Measurements from ENCODE around the gene TULP1. TPM values are rescaled to one million over a fixed set of nuclear protein-coding genes. Genes with fewer than 3 reads are reported as not detected.
"Not testable (repeated sequence)": the region's sequence is repeated elsewhere in the genome, so short reads cannot be mapped to it uniquely, and the experiment has no call there.

Gene TULP1
- total and polyA plus RNA-seq, 5 donors, result 0.29 to 0.54 (median 0.34) TPM; not detected in 2

DNA sequence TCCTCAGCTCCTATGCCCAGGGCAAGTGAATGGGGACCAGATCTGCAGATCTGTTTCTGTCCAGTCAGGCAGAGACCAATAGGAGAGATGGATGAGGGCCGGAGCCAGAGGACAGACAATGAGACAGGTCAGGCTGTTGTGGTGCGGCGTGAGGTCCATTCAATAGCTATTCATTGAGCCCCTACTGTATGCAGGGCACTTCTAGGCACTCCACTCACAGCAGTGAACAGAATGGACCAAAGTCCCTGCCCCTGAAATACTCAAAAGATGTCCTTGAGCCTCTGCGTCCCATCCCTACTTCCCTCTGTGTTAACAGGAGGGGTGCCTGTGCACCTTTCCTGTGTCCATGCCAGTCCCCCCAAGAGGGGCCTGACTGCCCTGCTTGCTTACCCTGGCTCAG, 8.5 kb upstream of the TULP1 start:
- Histone ChIP-seq H3K9me3 (ENCODE audit: control insufficient read depth, low read length) (no peaks in the 10 kb centered on the region), H3K27ac (ENCODE audit: low read length) (no peak overlapping the region), H3K27me3 (ENCODE audit: control insufficient read depth, insufficient read depth) (no peaks in the 10 kb centered on the region), H3K4me3 (ENCODE audit: low read length) (no peak overlapping the region), H3K4me1 (ENCODE audit: control insufficient read depth, insufficient read depth, low read length) (no peaks in the 10 kb centered on the region)
- DNase-seq (no peak), ATAC-seq (no peak)
- intact Hi-C loops (cut with DNase I), result loop anchor here in 1 of 4 donors (5.0 kb wide), 2 partner anchors 216 to 236 kb away; partner anchors contain the start of gene ARMC12
- 84% methylated on average over 4 of the region's 4 CpGs for WGBS

DNA sequence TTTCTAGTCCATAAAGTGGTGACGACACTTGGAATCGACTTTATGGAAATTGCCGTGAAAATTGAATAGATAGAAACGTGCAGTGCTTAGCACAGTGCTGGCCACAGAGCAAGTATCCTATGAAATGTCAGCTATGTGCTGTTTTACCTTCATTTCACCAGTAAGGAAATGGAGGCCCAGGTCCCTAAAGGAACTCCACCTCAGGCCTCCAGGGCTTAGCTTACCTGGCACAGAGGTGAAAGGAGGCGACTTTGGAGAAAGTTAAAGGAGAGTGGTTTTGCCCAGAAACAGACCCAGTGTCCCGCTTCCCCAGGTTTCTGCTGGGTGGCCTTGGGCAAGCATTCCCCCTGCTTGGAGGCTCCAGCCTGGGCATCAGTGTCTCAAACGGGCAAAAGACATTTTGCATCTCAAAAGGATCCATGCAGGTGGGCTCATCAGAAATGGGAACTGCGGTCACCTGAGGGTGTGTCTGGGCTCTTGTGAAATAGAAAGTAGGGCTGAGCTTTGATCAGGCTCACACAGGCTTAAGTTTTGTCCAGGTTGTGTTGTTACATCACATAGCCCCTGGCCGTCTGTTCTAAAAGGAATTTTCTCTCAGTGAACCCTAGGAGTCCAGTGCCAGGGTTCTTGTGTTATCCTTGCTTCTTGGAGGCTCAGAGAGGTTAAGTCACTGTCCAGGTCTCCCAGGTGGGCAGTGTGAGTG, 6.8 kb upstream of the TULP1 start:
- H3K27me3 ChIP-seq (ENCODE audit: control insufficient read depth, insufficient read depth), result no peaks in the 10 kb centered on the region
- no peak overlapping the region for H3K4me3 ChIP-seq (ENCODE audit: low read length)
- no peak overlapping the region for H3K27ac ChIP-seq (ENCODE audit: low read length)
- intact Hi-C loops (cut with DNase I), result loop anchor here in 1 of 4 donors (5.0 kb wide), 2 partner anchors 218 to 238 kb away; partner anchors contain the start of gene ARMC12
- ATAC-seq (no peak), DNase-seq (no peak)
- no peaks in the 10 kb centered on the region for H3K4me1 ChIP-seq (ENCODE audit: control insufficient read depth, insufficient read depth, low read length)
- no peaks in the 10 kb centered on the region for H3K9me3 ChIP-seq (ENCODE audit: control insufficient read depth, low read length)
- 85% methylated on average over 9 of the region's 9 CpGs for WGBS

DNA sequence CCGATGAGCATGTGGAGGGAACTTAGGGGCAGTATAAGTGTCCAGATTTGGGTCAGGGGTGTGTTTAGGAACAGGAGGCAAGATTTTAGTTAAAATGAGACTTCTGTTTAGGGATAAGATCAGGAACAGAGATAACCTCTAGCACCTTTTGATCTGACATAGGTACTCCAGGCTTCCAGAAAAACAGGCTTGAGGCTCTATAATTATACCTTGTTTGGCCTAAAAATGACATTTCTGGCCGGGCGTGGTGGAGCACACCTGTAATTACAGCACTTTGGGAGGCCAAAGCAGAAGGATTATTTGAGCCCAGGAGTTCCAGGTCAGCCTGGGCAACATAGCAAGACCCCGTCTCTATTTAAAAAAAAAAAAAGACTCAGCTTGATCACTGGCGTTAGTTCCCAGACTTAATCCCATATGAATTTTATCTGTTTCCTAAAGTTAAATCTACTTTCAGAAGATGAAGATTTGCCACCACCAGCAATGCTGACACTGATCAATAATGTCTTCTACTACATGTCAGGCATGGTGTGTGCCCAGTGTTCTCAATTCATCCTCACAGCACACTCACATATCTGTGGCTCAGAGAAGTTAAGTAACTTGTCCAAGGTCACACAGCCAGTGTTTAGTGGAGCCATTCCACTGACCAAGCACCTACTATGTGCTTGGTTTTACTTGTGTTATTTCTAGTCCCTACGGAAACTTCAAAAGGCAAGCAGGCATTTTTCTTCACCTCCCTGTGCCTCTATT, 6.0 kb upstream of the TULP1 start:
- Histone ChIP-seq H3K9me3 (ENCODE audit: control insufficient read depth, low read length) (no peaks in the 10 kb centered on the region), H3K27ac (ENCODE audit: low read length) (no peak overlapping the region), H3K4me3 (ENCODE audit: low read length) (no peak overlapping the region), H3K4me1 (ENCODE audit: control insufficient read depth, insufficient read depth, low read length) (no peaks in the 10 kb centered on the region), H3K27me3 (ENCODE audit: control insufficient read depth, insufficient read depth) (no peaks in the 10 kb centered on the region)
- no peak for ATAC-seq
- no peak for DNase-seq
- intact Hi-C loops (cut with DNase I), result no loop called here
- 93% methylated on average over 6 of the region's 6 CpGs for WGBS

GRCh38 chr6:35517978-35518377, 5.3 kb upstream of the TULP1 start:
- H3K27me3 ChIP-seq (ENCODE audit: control insufficient read depth, insufficient read depth); H3K4me1 ChIP-seq (ENCODE audit: control insufficient read depth, insufficient read depth, low read length); H3K4me3 ChIP-seq (ENCODE audit: low read length); intact Hi-C loops (cut with DNase I); H3K27ac ChIP-seq (ENCODE audit: low read length); ATAC-seq; DNase-seq; H3K9me3 ChIP-seq (ENCODE audit: control insufficient read depth, low read length): not testable (repeated sequence)
- WGBS, result 80% methylated on average over 7 of the region's 7 CpGs

- Histone ChIP-seq H3K4me1 (ENCODE audit: control insufficient read depth, insufficient read depth, low read length) (no peaks in the 10 kb centered on the region), H3K4me3 (ENCODE audit: low read length) (no peak overlapping the region), H3K27ac (ENCODE audit: low read length) (no peak overlapping the region), H3K9me3 (ENCODE audit: control insufficient read depth, low read length) (no peaks in the 10 kb centered on the region), H3K27me3 (ENCODE audit: control insufficient read depth, insufficient read depth) (no peaks in the 10 kb centered on the region)
- WGBS, result 78% methylated on average over 6 of the region's 6 CpGs
- DNase-seq, result no peak
- intact Hi-C loops (cut with DNase I), result no loop called here
- ATAC-seq, result no peak
Observed at GRCh38 chr6:35516712-35517111, 4.0 kb upstream of the TULP1 start.

DNA sequence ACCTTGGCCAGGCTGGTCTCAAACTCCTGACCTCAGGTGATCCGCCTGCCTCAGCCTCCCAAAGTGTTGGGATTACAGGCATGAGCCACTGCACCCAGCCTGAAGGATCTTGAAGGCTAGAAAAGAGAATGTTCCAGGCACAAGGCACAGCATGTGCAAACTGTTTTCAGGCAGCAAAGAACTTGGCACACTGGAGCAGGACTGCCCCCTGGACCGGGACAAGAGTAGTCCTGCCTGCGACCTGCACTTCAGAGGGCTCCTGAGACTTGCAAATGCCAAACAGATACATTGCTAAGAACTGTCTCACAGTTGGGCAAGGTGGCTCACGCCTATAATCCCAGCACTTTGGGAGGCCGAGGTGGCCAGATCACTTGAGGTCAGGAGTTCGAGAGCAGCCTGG, 3.2 kb upstream of the TULP1 start:
- H3K9me3 ChIP-seq (ENCODE audit: control insufficient read depth, low read length); H3K27ac ChIP-seq (ENCODE audit: low read length); intact Hi-C loops (cut with DNase I); H3K4me3 ChIP-seq (ENCODE audit: low read length); H3K27me3 ChIP-seq (ENCODE audit: control insufficient read depth, insufficient read depth); ATAC-seq; DNase-seq; H3K4me1 ChIP-seq (ENCODE audit: control insufficient read depth, insufficient read depth, low read length): not testable (repeated sequence)
- WGBS, result 81% methylated on average over 6 of the region's 6 CpGs

DNA sequence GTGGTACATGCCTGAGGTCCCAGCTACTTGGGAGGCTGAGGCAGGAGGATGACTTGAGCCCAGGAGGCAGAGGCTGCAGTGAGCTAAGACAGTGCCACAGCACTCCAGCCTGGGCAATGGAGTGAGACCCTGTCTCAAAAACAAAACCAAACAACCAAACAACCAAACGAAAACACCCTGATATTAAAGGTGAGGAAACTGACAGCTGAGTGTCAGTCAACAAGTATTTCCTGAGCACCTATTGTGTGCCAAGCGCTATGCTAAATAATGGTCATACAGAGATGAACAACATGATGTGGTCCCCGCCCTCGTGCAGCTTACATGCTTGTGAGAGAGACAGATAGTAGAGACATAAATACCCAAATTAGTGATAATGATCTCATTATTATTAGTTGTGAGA, 1.9 kb upstream of the TULP1 start:
- H3K27ac ChIP-seq (ENCODE audit: low read length), result no peak overlapping the region
- intact Hi-C loops (cut with DNase I), result no loop called here
- no peaks in the 10 kb centered on the region for H3K27me3 ChIP-seq (ENCODE audit: control insufficient read depth, insufficient read depth)
- H3K4me1 ChIP-seq (ENCODE audit: control insufficient read depth, insufficient read depth, low read length), result no peaks in the 10 kb centered on the region
- no peak overlapping the region for H3K4me3 ChIP-seq (ENCODE audit: low read length)
- no peaks in the 10 kb centered on the region for H3K9me3 ChIP-seq (ENCODE audit: control insufficient read depth, low read length)
- ATAC-seq (no peak), DNase-seq (no peak)
- 83% methylated on average over 4 of the region's 4 CpGs for WGBS

GRCh38 chr6:35512006-35512405, 690 bp downstream of the TULP1 start:
- ATAC-seq, result peak; percentile 18 to 44
- Histone ChIP-seq H3K9me3 (ENCODE audit: control insufficient read depth, low read length) (no peaks in the 10 kb centered on the region), H3K4me1 (ENCODE audit: control insufficient read depth, insufficient read depth, low read length) (no peaks in the 10 kb centered on the region), H3K27me3 (ENCODE audit: control insufficient read depth, insufficient read depth) (no peaks in the 10 kb centered on the region), H3K4me3 (ENCODE audit: low read length) (peak overlapping the region; percentile 43), H3K27ac (ENCODE audit: low read length) (no peak overlapping the region)
- intact Hi-C loops (cut with DNase I), result no loop called here
- DNase-seq, result no peak
- WGBS, result 4% methylated on average over 26 of the region's 26 CpGs

DNA sequence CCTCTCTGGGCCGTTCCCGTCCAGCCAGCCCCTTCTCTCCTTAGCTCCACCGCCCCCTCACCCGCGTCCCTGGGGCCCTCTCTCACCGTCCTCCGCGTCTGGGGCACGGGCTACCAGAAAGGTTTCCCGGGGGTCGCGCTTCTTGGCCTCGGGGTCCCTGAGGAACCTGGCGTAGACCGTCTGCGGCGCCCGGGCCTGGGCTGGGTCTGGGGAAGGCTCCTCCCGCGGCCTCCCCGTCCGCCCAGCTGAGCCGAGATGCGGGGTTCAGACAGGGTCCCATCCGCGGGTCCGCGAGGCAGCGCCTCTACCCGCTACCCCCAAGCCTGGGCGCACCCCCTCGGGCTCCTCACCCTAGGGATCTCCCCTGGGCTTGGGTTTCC, 1.1 kb downstream of the TULP1 start:
- intact Hi-C loops (cut with DNase I), result no loop called here
- Histone ChIP-seq H3K4me1 (ENCODE audit: control insufficient read depth, insufficient read depth, low read length) (no peaks in the 10 kb centered on the region), H3K4me3 (ENCODE audit: low read length) (peak overlapping the region; percentile 43), H3K27me3 (ENCODE audit: control insufficient read depth, insufficient read depth) (no peaks in the 10 kb centered on the region), H3K9me3 (ENCODE audit: control insufficient read depth, low read length) (no peaks in the 10 kb centered on the region), H3K27ac (ENCODE audit: low read length) (no peak overlapping the region)
- ATAC-seq (peak; percentile 23 to 36), DNase-seq (no peak)
- 13% methylated on average over 32 of the region's 32 CpGs for WGBS

DNA sequence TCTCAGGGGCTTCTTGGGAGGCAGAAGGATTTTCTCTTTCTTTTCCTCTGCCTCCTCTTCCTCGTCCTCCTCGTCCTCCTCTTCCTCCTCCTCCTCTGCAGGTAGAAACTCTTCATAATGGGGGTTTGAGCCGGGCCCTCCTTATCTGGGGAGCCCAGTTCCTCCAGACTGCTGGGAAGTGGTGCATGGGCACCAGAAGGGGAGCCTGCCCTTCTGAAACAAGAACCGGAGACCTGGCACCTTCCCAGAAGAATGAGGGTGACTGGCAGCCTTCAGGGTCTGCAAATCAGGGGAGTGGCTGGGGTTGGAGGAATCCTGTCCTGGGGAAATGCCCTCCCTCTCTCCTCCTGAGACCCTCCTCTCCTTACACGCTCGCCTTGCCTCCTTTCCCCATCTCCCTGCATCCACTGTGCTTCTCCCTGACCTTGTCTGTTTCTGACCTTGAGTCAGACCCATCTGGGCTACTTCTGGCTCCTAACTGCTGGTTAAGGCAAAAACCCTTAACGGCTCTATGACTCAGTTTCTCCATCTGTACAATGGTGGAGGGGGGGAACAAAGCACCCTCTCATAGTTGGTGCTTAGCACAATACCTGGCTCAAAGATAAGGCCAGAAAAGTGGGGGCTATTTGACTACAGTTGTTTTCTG, 1.7 kb downstream of the TULP1 start:
- WGBS, result 70% methylated on average over 7 of the region's 7 CpGs
- DNase-seq (no peak), ATAC-seq (no peak)
- H3K4me1 ChIP-seq (ENCODE audit: control insufficient read depth, insufficient read depth, low read length), result no peaks in the 10 kb centered on the region
- no peaks in the 10 kb centered on the region for H3K9me3 ChIP-seq (ENCODE audit: control insufficient read depth, low read length)
- H3K4me3 ChIP-seq (ENCODE audit: low read length), result no peak overlapping the region
- intact Hi-C loops (cut with DNase I), result no loop called here
- H3K27ac ChIP-seq (ENCODE audit: low read length), result no peak overlapping the region
- H3K27me3 ChIP-seq (ENCODE audit: control insufficient read depth, insufficient read depth), result no peaks in the 10 kb centered on the region

GRCh38 chr6:35508542-35508941, 4.2 kb downstream of the TULP1 start:
- no peaks in the 10 kb centered on the region for H3K9me3 ChIP-seq (ENCODE audit: control insufficient read depth, low read length)
- H3K27ac ChIP-seq (ENCODE audit: low read length), result no peak overlapping the region
- H3K27me3 ChIP-seq (ENCODE audit: control insufficient read depth, insufficient read depth), result no peaks in the 10 kb centered on the region
- no peak for DNase-seq
- H3K4me1 ChIP-seq (ENCODE audit: control insufficient read depth, insufficient read depth, low read length), result no peaks in the 10 kb centered on the region
- intact Hi-C loops (cut with DNase I), result no loop called here
- H3K4me3 ChIP-seq (ENCODE audit: low read length), result no peak overlapping the region
- WGBS, result 56% methylated on average over 5 of the region's 5 CpGs
- no peak for ATAC-seq
